Trophoblast cell (in vitro differentiated cells and primary cell): ENCODE results near the gene MCEE.
"Not testable (repeated sequence)": the region's sequence is repeated elsewhere in the genome, so short reads cannot be mapped to it uniquely, and the experiment has no call there.

Experiments used
- DNase-seq, 2 donors: peaks; one replicate each; pipeline ENCODE4 v3.0.0-alpha.2; 2016
- H2AFZ ChIP-seq: 2 replicates; pipeline ENCODE4 v1.6.1; 2013; ENCODE audit warnings: low read length, moderate library complexity, mild to moderate bottlenecking; ENCODE audit not compliant: insufficient read depth, poor library complexity
- H2AK5ac ChIP-seq: 2 replicates; pipeline ENCODE4 v1.6.1; 2013; ENCODE audit warnings: mild to moderate bottlenecking, low read length
- H2BK120ac ChIP-seq: 2 replicates; pipeline ENCODE4 v1.6.1; 2013; ENCODE audit warnings: low read length, mild to moderate bottlenecking, moderate library complexity; ENCODE audit not compliant: insufficient read depth, poor library complexity
- H2BK12ac ChIP-seq: 2 replicates; pipeline ENCODE4 v1.6.1; 2013; ENCODE audit warnings: mild to moderate bottlenecking, low read length, moderate library complexity
- H2BK5ac ChIP-seq: 2 replicates; pipeline ENCODE4 v1.6.1; 2013; ENCODE audit warnings: low read length, low read depth, moderate library complexity, mild to moderate bottlenecking; ENCODE audit not compliant: poor library complexity
- H3K14ac ChIP-seq: 2 replicates; pipeline ENCODE4 v1.6.1; 2013; ENCODE audit warnings: mild to moderate bottlenecking, low read length
- H3K18ac ChIP-seq: 2 replicates; pipeline ENCODE4 v1.6.1; 2013; ENCODE audit warnings: mild to moderate bottlenecking, low read length
- H3K23ac ChIP-seq: 2 replicates; pipeline ENCODE4 v1.6.1; 2013; ENCODE audit warnings: low read length
- H3K27ac ChIP-seq: 2 replicates; pipeline ENCODE4 v1.5.1; 2013; ENCODE audit warnings: low read depth, mild to moderate bottlenecking, inconsistent platforms, low read length, moderate library complexity
- H3K27me3 ChIP-seq: 2 replicates; pipeline ENCODE4 v1.6.1; 2013; ENCODE audit warnings: inconsistent platforms, mild to moderate bottlenecking, low read length, moderate library complexity; ENCODE audit not compliant: insufficient read depth
- H3K36me3 ChIP-seq, 2 experiments: 1 replicate in 1 of 2; 2 replicates in 1 of 2; pipeline ENCODE4 v1.6.1; 2013; ENCODE audit warnings: low read length in 2 of 2, mild to moderate bottlenecking in 2 of 2, moderate library complexity in 1 of 2; ENCODE audit not compliant: insufficient read depth in 2 of 2, control insufficient read depth in 1 of 2
- H3K4ac ChIP-seq: 2 replicates; pipeline ENCODE4 v1.6.1; 2013; ENCODE audit warnings: low read depth, mild to moderate bottlenecking, low read length, moderate library complexity
- H3K4me1 ChIP-seq, 2 experiments: 1 replicate in 1 of 2; 2 replicates in 1 of 2; pipeline ENCODE4 v1.6.1; 2013; ENCODE audit warnings: low read length in 2 of 2, mild to moderate bottlenecking in 2 of 2, moderate library complexity in 1 of 2; ENCODE audit not compliant: insufficient read depth in 2 of 2, control insufficient read depth in 1 of 2
- H3K4me2 ChIP-seq: 2 replicates; pipeline ENCODE4 v1.6.1; 2013; ENCODE audit warnings: inconsistent platforms, mild to moderate bottlenecking, low read length, moderate library complexity
- H3K4me3 ChIP-seq: 2 replicates; pipeline ENCODE4 v1.5.1; 2013; ENCODE audit warnings: mild to moderate bottlenecking, low read depth, low read length, inconsistent platforms
- H3K79me1 ChIP-seq: one replicate; pipeline ENCODE4 v1.6.1; 2013; ENCODE audit warnings: low read length
- H3K79me2 ChIP-seq: 2 replicates; pipeline ENCODE4 v1.6.1; 2013; ENCODE audit warnings: low read length, mild to moderate bottlenecking; ENCODE audit not compliant: control insufficient read depth, insufficient read depth, poor library complexity
- H3K9ac ChIP-seq: 2 replicates; pipeline ENCODE4 v1.6.1; 2013; ENCODE audit warnings: mild to moderate bottlenecking, low read length
- H3K9me3 ChIP-seq: 2 replicates; pipeline ENCODE4 v1.6.1; 2013; ENCODE audit warnings: low read depth, mild to moderate bottlenecking, control low read depth, inconsistent platforms, low read length; ENCODE audit not compliant: insufficient read depth
- H4K12ac ChIP-seq: 2 replicates; pipeline ENCODE4 v1.6.1; 2013; ENCODE audit warnings: low read depth, mild to moderate bottlenecking, low read length, moderate library complexity
- H4K8ac ChIP-seq: 2 replicates; pipeline ENCODE4 v1.6.1; 2013; ENCODE audit warnings: low read depth, mild to moderate bottlenecking, low read length, moderate library complexity
- H4K91ac ChIP-seq: one replicate; pipeline ENCODE4 v1.6.1; 2013; ENCODE audit warnings: low read depth, mild to moderate bottlenecking, low read length, moderate library complexity
- WGBS: extraction: QIAGEN DNeasy Blood & Tissue Kit; methylation state at CpG from one replicate; pipeline ENCODE4 v1.1.7; 2013; ENCODE audit warnings: missing lambda C conversion rate; ENCODE audit not compliant: insufficient read length, insufficient coverage; ENCODE audit errors: extremely low coverage; 5-methylcytosine and 5-hydroxymethylcytosine counted together

The MCEE gene

DNA sequence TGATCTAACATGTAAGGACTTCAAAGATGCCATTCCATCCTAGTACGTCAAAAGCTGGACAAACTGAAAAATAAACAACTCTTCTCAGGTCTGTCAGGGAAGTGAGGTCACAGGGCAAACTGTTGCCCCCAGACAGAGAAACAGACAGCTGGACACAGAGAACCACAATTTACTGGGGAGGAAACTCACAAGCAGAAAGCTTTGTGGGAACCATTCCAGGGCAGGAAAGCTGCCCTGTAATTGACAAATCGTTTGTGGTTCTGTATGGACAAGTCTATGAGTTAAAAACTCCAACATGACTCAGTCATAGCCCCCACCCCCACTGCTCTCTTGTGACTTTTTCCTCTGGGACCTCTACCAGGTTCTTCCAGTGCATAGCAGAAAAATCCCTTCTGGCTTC, 28.4 kb downstream of the MCEE start:
- Histone ChIP-seq H3K4me3 (no peak overlapping the region), H3K23ac (no peak overlapping the region), H3K36me3 (no peaks in the 10 kb centered on the region), H3K4me1 (peaks cover 2 to 3% of the 10 kb centered on the region in 2 experiments), H3K79me2 (no peaks in the 10 kb centered on the region), H4K12ac (no peak overlapping the region), H2AFZ (no peak overlapping the region), H2BK12ac (no peak overlapping the region), H2AK5ac (no peak overlapping the region), H4K91ac (no peak overlapping the region), H3K79me1 (peaks cover 1% of the 10 kb centered on the region), H2BK120ac (no peak overlapping the region), H3K18ac (no peak overlapping the region), H3K27ac (peak overlapping the region; percentile 31), H3K9me3 (no peaks in the 10 kb centered on the region), H3K4me2 (no peak overlapping the region), H3K27me3 (no peaks in the 10 kb centered on the region), H3K4ac (no peak overlapping the region), H4K8ac (no peak overlapping the region), H3K9ac (no peak overlapping the region), H3K14ac (no peak overlapping the region), H2BK5ac (no peak overlapping the region)
- no peak for DNase-seq
- WGBS: no CpG with 5 or more reads among the region's 2 CpGs

DNA sequence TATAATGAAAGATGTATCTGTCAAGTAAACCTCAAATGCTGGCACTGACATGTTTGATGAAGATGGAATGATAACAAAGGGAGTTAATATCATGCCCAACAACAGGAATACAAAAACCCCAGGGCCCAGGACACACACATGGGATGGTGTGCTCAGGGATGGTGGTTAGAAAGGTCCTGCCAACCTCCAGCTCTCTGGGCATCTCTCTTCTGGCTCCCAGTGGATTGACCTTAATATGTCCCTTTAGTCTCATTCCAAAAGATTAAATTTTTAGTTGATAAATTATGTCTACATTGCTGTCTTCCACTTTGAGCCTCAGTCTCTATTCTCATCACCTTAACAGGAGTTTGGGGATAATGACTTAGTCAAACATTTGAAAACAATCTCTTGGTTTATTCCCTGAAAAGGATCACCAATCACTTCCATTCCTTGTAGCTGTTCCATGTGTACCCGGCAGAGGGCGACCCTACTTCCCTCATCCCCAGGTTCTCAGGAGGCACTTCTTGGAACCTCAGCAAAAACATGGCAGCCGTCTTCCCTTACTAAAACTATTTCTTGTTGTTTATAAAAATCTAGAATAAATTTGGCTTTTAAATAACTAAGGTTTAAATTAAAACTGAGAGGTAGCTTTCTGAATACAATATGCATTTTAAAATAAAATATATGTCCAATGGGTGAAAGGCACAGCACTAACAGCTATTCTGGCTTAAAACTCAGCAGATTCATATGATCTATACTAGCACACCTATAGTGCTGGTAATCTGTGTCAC, 29.6 kb downstream of the MCEE start:
- no peak overlapping the region for H3K18ac ChIP-seq
- H3K4me1 ChIP-seq: peaks cover 2 to 3% of the 10 kb centered on the region in 2 experiments
- DNase-seq: peak; percentile 53 to 77
- H2BK120ac ChIP-seq: no peak overlapping the region
- H3K79me2 ChIP-seq: no peaks in the 10 kb centered on the region
- no peak overlapping the region for H4K8ac ChIP-seq
- H2BK12ac ChIP-seq: no peak overlapping the region
- no peaks in the 10 kb centered on the region for H3K36me3 ChIP-seq
- H3K23ac ChIP-seq: no peak overlapping the region
- H3K27me3 ChIP-seq: no peaks in the 10 kb centered on the region
- H3K4me2 ChIP-seq: no peak overlapping the region
- H4K12ac ChIP-seq: no peak overlapping the region
- no peak overlapping the region for H3K9ac ChIP-seq
- H2AFZ ChIP-seq: no peak overlapping the region
- H4K91ac ChIP-seq: no peak overlapping the region
- no peak overlapping the region for H3K4ac ChIP-seq
- H3K79me1 ChIP-seq: peaks cover 1% of the 10 kb centered on the region
- WGBS: no CpG with 5 or more reads among the region's 3 CpGs
- no peak overlapping the region for H3K4me3 ChIP-seq
- H2BK5ac ChIP-seq: no peak overlapping the region
- no peaks in the 10 kb centered on the region for H3K9me3 ChIP-seq
- H2AK5ac ChIP-seq: no peak overlapping the region
- H3K27ac ChIP-seq: no peak overlapping the region
- H3K14ac ChIP-seq: no peak overlapping the region

DNA sequence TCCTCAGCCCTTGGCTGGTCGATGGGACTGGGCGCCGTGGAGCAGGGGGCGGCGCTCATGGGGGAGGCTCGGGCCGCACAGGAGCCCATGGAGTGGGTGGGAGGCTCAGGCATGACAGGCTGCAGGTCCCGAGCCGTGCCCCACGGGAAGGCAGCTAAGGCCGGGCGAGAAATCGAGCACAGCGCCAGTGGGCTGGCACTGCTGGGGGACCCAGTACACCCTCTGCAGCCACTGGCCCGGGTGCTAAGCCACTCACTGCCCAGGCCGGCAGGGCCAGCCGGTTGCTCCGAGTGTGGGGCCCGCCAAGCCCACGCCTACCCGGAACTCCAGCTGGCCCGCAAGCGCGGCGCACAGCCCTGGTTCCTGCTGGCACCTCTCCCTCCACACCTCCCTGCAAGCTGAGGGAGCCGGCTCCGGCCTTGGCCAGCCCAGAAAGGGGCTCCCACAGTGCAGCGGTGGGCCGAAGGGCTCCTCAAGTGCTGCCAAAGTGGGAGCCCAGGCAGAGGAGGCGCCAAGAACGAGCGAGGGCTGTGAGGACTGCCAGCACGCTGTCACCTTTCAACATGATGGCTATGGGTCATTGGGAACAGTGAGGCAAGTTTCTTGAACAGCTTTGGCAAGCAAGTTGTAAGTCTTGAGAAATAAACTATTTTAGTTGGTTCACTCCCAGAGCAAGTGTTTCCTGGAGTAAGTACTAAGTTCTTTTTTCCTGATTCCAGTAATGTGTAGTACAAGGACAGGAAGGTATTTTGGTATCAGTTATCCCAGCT, 37.4 kb downstream of the MCEE start:
- DNase-seq, H2AFZ ChIP-seq: not testable (repeated sequence)

DNA sequence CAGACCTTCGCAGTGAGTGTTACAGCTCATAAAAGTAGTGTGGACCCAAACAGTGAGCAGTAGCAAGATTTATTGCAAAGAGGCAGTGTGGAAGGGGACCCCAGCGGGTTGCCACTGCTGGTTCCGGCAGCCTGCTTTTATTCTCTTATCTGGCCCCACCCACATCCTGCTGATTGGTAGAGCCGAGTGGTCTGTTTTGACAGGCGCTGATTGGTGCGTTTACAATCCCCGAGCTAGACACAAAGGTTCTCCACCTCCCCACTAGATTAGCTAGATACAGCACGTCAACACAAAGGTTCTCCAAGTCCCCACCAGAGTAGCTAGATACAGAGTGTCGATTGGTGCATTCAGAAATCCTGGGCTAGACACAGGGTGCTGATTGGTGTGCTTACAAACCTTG, 38.2 kb downstream of the MCEE start:
- H3K27ac ChIP-seq, H2BK5ac ChIP-seq, H2BK12ac ChIP-seq, H3K9me3 ChIP-seq, H3K4ac ChIP-seq, H3K4me2 ChIP-seq, H3K4me3 ChIP-seq, H3K79me2 ChIP-seq, H3K23ac ChIP-seq, H2BK120ac ChIP-seq, H3K18ac ChIP-seq, H3K79me1 ChIP-seq, H4K8ac ChIP-seq, H3K9ac ChIP-seq, H3K36me3 ChIP-seq, H3K4me1 ChIP-seq, DNase-seq, H3K14ac ChIP-seq, H4K12ac ChIP-seq, H2AK5ac ChIP-seq, H2AFZ ChIP-seq, H3K27me3 ChIP-seq, H4K91ac ChIP-seq: not testable (repeated sequence)
- WGBS: no CpG with 5 or more reads among the region's 9 CpGs

More for the DNA sequence above, 37.4 kb downstream of the MCEE start:
- not testable (repeated sequence) for H3K14ac ChIP-seq, H3K9ac ChIP-seq, H3K23ac ChIP-seq, H4K12ac ChIP-seq, H4K8ac ChIP-seq, H3K4me1 ChIP-seq, H3K4me2 ChIP-seq, H3K79me1 ChIP-seq, H3K9me3 ChIP-seq, H2BK5ac ChIP-seq, H3K4me3 ChIP-seq, H2BK120ac ChIP-seq, H4K91ac ChIP-seq, H3K18ac ChIP-seq, H3K4ac ChIP-seq, H3K27ac ChIP-seq, H2BK12ac ChIP-seq, H3K79me2 ChIP-seq, H3K36me3 ChIP-seq, H3K27me3 ChIP-seq, H2AK5ac ChIP-seq
- WGBS: no CpG with 5 or more reads among the region's 33 CpGs
